Measurements from ENCODE around the gene OR6C70.
"Not testable (repeated sequence)": the region's sequence is repeated elsewhere in the genome, so short reads cannot be mapped to it uniquely, and the experiment has no call there.

OR6C70 gene

GRCh38 chr12:55470088-55470829 is at the start of gene OR6C70:
OR6C70 (minus strand) TSS chr12:55470138; CDS start chr12:55470138, 0 bp downstream.
- DNase-seq: no peak

- no peak for DNase-seq
These were observed 46.5 kb upstream of the OR6C70 start for GRCh38 chr12:55516391-55516790.

GRCh38 chr12:55515696-55516095 is 45.8 kb upstream of the OR6C70 start:
- no peak for DNase-seq

GRCh38 chr12:55501601-55502000 is 31.7 kb upstream of the OR6C70 start:
- DNase-seq: no peak

GRCh38 chr12:55499810-55500252 is 29.9 kb upstream of the OR6C70 start:
- no peak for DNase-seq

- no peak for DNase-seq
These were observed 29.3 kb upstream of the OR6C70 start for GRCh38 chr12:55499231-55499630.

DNA sequence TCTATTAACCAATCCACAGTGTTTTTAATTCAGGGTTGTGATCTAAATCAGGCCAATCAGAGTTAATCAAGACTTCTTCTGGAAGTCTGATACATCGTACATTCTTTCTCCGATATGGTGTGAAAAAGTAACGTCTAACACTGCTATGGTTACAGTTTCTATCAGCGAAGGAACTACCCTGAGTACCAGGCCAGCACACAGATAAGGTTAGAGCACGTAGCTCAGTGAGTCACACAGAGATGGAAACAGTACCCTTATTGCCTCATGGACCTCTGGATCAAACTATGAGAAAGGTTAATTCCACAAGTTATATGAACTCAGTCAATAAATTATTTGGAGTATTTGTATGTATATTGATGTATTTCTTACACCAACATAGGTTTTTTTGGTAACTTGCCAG is 25.6 kb upstream of the OR6C70 start:
- DNase-seq: no peak

- DNase-seq: no peak
These were observed 22.1 kb upstream of the OR6C70 start, which contains the start of gene OR6C68 for GRCh38 chr12:55492078-55492477. OR6C68 (plus strand) TSS chr12:55492378; CDS start chr12:55492378, 0 bp downstream.

DNA sequence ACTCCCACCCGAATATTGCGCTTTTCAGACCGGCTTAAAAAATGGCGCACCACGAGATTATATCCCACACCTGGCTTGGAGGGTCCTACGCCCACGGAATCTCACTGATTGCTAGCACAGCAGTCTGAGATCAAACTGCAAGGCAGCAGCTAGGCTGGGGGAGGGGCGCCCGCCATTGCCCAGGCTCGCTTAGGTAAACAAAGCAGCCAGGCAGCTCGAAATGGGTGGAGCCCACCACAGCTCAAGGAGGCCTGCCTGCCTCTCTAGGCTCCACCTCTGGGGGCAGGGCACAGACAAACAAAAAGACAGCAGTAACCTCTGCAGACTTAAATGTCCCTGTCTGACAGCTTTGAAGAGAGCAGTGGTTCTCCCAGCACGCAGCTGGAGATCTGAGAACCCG is 14.3 kb upstream of the OR6C70 start:
- DNase-seq: not testable (repeated sequence)

DNA sequence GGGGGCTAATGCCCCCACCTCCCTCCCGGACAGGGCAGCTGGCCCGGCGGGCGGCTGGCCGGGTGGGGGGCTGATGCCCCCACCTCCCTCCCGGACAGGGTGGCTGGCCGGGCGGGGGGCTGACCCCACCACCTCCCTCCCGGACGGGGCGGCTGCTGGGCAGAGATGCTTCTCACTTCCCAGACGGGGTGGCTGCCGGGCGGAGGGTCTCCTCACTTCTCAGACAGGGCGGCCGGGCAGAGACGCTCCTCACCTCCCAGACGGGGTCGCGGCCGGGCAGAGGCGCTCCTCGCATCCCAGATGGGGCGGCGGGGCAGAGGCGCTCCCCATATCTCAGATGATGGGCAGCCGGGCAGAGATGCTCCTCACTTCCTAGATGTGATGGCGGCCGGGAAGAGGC is 9.2 kb upstream of the OR6C70 start:
- not testable (repeated sequence) for DNase-seq

DNA sequence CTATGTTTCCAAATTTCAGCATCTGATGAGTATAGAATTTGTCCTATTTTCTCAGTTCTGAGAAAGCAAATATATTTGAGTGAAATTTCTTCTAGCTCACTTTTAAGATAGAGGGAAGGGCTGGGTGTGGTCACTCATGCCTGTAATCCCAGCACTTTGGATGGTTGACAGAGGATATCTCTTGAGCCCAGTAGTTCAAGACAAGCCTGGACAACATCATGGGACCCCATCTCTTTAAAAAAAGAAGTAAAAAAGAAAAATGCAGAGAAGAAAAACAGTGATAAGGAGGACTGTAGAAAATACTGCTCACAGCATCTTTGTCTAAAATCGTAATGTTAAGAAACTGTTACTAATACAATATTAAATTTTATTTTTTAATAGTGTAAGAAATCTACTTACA is 2.3 kb upstream of the OR6C70 start:
- no peak for DNase-seq

GRCh38 chr12:55469291-55469690 is 647 bp downstream of the OR6C70 start:
- DNase-seq: no peak

GRCh38 chr12:55467836-55468235 is 2.1 kb downstream of the OR6C70 start:
- no peak for DNase-seq

GRCh38 chr12:55464926-55465325 is 5.0 kb downstream of the OR6C70 start:
- DNase-seq: not testable (repeated sequence)

GRCh38 chr12:55448825-55449224 is 21.1 kb downstream of the OR6C70 start:
- DNase-seq: no peak

GRCh38 chr12:55446326-55446725 is 23.6 kb downstream of the OR6C70 start:
- DNase-seq: no peak

DNA sequence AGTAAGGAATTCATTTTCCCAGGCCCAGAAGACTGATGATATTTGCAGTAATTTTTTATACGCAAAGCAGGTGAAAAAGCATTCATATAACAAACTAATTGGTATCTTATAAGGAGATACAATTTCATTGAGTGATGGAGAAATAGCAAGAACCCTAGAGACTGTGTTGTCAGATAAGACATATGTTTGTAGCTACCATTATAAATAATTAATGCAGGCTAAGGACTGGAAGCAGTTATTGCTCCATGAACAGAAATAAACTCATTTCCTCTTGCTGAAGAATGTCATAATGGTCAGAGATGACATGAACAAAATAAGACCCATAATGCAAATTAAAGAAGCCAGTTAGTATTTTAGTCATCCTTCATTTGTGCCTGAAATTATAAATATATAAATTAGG is 24.6 kb downstream of the OR6C70 start:
- no peak for DNase-seq

DNA sequence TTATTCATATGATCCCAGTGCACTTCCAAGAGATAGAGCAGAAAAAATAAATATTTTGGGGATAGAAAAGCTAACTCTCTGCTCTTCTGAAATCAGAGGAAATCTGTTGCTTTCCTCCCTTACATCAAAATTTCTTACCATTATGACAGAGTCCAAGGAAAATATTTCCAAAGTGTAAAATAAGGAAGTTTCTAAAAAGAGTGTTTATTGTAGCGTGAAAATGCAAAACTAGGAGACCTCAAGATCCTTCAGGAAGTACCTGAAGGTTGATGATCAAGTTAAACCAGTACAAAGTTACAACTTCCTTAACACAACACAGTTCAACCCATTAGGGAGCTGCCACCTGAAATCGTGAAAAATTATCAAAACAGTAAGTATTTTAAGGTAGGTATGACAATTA is 26.2 kb downstream of the OR6C70 start, which contains the start of gene OR6C2:
OR6C2 (plus strand) TSS at position 301 of the 400 bp plus-strand sequence. CDS start 8,138 bp downstream, outside the sequence.
- no peak for DNase-seq

- not testable (repeated sequence) for DNase-seq
These were observed 28.7 kb downstream of the OR6C70 start for GRCh38 chr12:55441233-55441632.

DNA sequence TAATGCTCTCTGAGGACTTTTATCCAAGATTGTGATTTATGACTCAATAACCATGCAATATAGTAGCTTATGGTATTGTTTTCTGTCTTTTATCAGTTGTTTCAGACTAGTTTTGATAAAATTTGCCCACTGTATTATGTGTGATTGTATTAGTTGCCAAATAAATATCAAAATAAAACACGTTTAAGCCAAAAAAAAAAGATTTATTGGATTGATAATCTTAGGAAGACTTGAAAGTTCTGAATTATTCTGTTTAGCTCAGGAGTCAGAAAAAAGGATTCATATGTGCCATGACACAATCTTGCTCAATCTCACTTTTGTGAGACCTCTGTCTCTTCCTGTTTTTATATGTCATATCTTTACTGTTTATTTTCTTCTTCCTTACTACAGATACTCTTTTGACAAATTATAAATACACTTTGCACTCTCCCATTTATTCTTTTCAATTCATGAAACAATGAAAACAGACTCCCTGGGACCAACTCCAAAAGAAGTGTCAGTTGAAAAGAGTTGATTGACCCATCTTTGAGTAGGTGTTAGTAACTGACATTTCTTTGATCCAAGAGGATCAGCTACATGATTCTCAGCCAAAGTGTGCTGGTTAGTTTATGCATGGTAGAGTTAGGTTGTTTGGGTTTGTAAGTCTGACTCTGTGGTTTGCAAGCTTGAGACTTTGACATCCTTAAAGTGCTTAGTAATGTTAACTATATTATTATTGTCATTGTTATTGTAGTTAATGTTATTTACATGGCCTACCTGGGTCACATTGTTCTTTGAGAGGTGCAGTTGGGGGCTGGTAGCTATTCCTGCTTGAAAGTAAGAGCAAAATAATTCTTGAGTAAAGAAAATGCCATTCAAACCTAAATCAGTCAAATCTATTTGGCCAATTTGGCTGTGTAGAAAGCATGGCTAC is 41.4 kb downstream of the OR6C70 start:
- no peak for DNase-seq

- DNase-seq: no peak
These were observed 44.0 kb downstream of the OR6C70 start, which contains the start of gene OR6C76 for GRCh38 chr12:55425954-55426353. OR6C76 (plus strand) TSS chr12:55426254; CDS start chr12:55426254, 0 bp downstream.

DNA sequence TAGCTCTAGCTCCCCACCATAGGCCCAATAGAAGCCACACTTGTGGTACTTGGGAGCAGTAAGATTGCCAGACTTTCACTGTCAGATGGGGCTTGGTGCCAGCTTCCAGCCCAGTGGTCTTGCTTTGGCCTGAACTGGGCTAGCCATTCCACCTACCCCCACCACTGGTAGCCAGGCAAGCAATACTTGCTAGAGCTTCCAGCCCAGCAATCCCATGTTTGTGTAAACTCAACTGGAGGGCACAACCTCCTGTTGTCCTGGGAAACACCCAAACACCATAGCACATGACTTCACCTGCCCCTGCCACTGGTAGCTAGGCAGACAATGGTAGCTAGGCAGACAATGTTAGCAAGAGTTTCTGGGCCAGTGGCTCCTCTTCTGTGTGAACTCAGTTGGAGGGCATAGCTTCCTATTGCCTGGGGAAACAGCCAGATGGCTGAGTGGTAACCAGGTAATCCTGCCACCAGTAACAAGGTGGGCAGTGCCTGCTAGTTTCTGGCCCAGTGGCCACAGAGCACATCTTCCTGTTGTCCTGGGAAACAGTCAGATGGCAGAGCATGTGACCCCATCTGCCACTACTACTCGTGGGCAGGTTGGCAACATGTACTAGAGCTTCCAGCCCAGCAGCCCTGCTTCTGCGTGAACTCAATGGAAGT is 49.5 kb downstream of the OR6C70 start:
- DNase-seq: no peak

Measured in CD4-positive, alpha-beta T cell treated with Interleukin-10 for 1 hour (primary cell).